ENCODE measurements around the gene BUD31. TPM values are rescaled to one million over a fixed set of nuclear protein-coding genes. Genes with fewer than 3 reads are reported as not detected.

BUD31 gene
- total and polyA plus RNA-seq, 2 of the 13 experiments (the other 11 are each of a cell fraction or from before 2014, with no cell fraction given): 35.1 to 79.1 TPM

DNA sequence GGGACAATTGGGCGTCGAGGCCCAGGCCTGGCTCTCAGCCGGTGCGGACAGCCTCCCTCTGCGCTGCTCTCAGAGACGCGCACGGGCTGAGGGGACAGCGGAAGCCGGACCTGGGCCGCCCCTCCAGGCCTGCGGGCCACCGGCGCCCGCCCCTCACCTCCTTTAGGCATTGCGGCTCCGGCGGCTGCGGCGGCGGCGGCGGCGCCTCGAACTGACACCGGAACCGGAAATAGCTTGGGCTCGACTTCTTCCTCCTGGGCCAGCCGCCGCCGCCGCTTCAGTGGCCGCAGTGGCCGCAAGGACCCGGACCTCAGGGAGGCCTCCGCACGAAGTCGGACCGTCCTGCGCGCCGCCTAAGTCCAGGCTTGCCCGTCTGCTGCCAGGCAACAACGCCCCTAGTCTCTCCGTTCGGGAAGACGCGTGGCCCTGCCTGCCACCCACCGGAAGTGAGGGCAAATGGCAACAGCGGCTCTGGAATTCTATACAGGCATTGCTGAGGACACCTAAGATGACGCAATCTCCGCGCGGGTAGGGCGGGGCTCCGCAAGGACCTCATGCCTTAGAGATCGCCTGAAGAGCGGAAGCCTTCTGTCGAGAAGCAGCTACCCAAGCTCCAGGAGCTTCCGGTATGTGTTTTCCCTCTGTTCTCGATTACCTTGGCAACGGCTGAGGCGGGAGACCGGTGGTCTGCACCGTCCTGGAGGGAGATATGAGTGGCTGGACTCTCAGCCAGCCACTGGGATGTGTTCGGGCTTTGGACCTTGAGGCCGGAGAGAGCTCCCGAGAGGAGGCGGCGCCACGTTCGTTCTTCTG is at the start of gene BUD31, which contains the start of gene PDAP1 (continued):
- TF ChIP-seq MAFK (conservative IDR thresholded peaks at IDR 0.05 in 1 of 2, IDR thresholded peaks at IDR 0.05 in 1 of 2; ENCODE audit: low read length in 2 of 2) (no peak), ZNF230 (CRISPR knock-in tag; IDR thresholded peaks at IDR 0.05) (peak; percentile 77; the same call in 1 of the 2 replicates), FOXK2 (IDR thresholded peaks at IDR 0.05) (peak; percentile 72), TEAD3 (CRISPR knock-in tag; optimal IDR thresholded peaks at IDR 0.05; ENCODE audit: borderline replicate concordance) (peak; percentile 88), NCOA5 (CRISPR knock-in tag; IDR thresholded peaks at IDR 0.05) (no peak), ZMYM3 (CRISPR knock-in tag; IDR thresholded peaks at IDR 0.05) (no peak), ZZZ3 (CRISPR knock-in tag; IDR thresholded peaks at IDR 0.05; ENCODE audit: borderline replicate concordance) (0 out of 2 replicates have a peak, but pooled peaks have one; percentile 8), NBN (conservative IDR thresholded peaks at IDR 0.05) (no peak), TBP (CRISPR knock-in tag; IDR thresholded peaks at IDR 0.05) (no peak; the same call in 1 of the 2 replicates), ZNF160 (CRISPR knock-in tag; IDR thresholded peaks at IDR 0.05) (0 out of 2 replicates have a peak, but pooled peaks have one; percentile 15), FOXK1 (CRISPR knock-in tag; IDR thresholded peaks at IDR 0.05; ENCODE audit: borderline replicate concordance, low read depth) (peak; percentile 73; the same call in 1 of the 2 replicates), KLF13 (CRISPR knock-in tag; IDR thresholded peaks at IDR 0.05) (no peak; the same call in 1 of the 2 replicates), ZFP36 (IDR thresholded peaks at IDR 0.05; ENCODE audit: borderline replicate concordance, low read depth, low read length, partially characterized antibody) (no peak), ZNF34 (CRISPR knock-in tag; IDR thresholded peaks at IDR 0.05; ENCODE audit: borderline replicate concordance) (peak; percentile 98)
- TF ChIP-seq, protein P1, sequence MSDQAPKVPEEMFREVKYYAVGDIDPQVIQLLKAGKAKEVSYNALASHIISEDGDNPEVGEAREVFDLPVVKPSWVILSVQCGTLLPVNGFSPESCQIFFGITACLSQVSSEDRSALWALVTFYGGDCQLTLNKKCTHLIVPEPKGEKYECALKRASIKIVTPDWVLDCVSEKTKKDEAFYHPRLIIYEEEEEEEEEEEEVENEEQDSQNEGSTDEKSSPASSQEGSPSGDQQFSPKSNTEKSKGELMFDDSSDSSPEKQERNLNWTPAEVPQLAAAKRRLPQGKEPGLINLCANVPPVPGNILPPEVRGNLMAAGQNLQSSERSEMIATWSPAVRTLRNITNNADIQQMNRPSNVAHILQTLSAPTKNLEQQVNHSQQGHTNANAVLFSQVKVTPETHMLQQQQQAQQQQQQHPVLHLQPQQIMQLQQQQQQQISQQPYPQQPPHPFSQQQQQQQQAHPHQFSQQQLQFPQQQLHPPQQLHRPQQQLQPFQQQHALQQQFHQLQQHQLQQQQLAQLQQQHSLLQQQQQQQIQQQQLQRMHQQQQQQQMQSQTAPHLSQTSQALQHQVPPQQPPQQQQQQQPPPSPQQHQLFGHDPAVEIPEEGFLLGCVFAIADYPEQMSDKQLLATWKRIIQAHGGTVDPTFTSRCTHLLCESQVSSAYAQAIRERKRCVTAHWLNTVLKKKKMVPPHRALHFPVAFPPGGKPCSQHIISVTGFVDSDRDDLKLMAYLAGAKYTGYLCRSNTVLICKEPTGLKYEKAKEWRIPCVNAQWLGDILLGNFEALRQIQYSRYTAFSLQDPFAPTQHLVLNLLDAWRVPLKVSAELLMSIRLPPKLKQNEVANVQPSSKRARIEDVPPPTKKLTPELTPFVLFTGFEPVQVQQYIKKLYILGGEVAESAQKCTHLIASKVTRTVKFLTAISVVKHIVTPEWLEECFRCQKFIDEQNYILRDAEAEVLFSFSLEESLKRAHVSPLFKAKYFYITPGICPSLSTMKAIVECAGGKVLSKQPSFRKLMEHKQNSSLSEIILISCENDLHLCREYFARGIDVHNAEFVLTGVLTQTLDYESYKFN (CRISPR knock-in tag; conservative IDR thresholded peaks at IDR 0.05): peak; percentile 62
- TF ChIP-seq, protein P2, sequence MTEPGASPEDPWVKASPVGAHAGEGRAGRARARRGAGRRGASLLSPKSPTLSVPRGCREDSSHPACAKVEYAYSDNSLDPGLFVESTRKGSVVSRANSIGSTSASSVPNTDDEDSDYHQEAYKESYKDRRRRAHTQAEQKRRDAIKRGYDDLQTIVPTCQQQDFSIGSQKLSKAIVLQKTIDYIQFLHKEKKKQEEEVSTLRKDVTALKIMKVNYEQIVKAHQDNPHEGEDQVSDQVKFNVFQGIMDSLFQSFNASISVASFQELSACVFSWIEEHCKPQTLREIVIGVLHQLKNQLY (CRISPR knock-in tag; IDR thresholded peaks at IDR 0.05): peak; percentile 46; the same call in 1 of the 2 replicates
- TF ChIP-seq, protein P3, sequence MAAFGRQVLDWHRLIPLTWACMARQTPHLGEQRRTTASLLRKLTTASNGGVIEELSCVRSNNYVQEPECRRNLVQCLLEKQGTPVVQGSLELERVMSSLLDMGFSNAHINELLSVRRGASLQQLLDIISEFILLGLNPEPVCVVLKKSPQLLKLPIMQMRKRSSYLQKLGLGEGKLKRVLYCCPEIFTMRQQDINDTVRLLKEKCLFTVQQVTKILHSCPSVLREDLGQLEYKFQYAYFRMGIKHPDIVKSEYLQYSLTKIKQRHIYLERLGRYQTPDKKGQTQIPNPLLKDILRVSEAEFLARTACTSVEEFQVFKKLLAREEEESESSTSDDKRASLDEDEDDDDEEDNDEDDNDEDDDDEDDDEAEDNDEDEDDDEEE (CRISPR knock-in tag; IDR thresholded peaks at IDR 0.05): no peak
- TF ChIP-seq, protein P4, sequence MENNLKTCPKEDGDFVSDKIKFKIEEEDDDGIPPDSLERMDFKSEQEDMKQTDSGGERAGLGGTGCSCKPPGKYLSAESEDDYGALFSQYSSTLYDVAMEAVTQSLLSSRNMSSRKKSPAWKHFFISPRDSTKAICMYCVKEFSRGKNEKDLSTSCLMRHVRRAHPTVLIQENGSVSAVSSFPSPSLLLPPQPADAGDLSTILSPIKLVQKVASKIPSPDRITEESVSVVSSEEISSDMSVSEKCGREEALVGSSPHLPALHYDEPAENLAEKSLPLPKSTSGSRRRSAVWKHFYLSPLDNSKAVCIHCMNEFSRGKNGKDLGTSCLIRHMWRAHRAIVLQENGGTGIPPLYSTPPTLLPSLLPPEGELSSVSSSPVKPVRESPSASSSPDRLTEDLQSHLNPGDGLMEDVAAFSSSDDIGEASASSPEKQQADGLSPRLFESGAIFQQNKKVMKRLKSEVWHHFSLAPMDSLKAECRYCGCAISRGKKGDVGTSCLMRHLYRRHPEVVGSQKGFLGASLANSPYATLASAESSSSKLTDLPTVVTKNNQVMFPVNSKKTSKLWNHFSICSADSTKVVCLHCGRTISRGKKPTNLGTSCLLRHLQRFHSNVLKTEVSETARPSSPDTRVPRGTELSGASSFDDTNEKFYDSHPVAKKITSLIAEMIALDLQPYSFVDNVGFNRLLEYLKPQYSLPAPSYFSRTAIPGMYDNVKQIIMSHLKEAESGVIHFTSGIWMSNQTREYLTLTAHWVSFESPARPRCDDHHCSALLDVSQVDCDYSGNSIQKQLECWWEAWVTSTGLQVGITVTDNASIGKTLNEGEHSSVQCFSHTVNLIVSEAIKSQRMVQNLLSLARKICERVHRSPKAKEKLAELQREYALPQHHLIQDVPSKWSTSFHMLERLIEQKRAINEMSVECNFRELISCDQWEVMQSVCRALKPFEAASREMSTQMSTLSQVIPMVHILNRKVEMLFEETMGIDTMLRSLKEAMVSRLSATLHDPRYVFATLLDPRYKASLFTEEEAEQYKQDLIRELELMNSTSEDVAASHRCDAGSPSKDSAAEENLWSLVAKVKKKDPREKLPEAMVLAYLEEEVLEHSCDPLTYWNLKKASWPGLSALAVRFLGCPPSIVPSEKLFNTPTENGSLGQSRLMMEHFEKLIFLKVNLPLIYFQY (CRISPR knock-in tag; IDR thresholded peaks at IDR 0.05; ENCODE audit: borderline replicate concordance): peak; percentile 39; the same call in 1 of the 2 replicates

Measured in HepG2 (cell line).